IPS-18c (cell line): Measurements from ENCODE around the gene TCF4.

ENCODE experiments used
- H3K4me3 ChIP-seq: 2 replicates; pipeline ENCODE4 v1.7.0; 2013; ENCODE audit warnings: low read depth, mild to moderate bottlenecking, low read length, moderate library complexity; ENCODE audit not compliant: insufficient read depth
- H3K9me3 ChIP-seq: one replicate; pipeline ENCODE4 v1.6.1; 2013; ENCODE audit warnings: mild to moderate bottlenecking, low read length, moderate library complexity; ENCODE audit not compliant: control insufficient read depth, insufficient read depth

TCF4 gene

DNA sequence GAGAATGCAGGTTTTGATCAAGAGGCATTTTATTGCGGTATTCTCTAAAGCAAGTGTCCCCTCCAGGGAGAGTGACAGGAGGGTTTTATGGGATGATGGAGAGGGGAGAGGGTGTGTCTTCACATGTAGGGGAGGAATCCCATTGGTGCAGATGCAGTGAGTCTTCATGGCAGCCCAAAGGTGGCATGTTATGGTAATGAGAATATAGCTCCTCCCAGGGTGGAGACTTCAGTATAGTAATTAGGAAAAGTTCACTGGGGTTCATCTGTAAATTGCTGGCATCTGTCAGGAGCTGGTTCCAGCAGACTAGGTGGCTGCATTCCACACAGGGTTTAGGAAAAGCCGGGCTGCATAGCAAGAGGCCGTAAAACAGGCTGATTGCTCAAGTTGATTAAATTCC is 398.0 kb downstream of the TCF4 start:
- Histone ChIP-seq H3K4me3 (no peak overlapping the region), H3K9me3 (no peaks in the 10 kb centered on the region)

DNA sequence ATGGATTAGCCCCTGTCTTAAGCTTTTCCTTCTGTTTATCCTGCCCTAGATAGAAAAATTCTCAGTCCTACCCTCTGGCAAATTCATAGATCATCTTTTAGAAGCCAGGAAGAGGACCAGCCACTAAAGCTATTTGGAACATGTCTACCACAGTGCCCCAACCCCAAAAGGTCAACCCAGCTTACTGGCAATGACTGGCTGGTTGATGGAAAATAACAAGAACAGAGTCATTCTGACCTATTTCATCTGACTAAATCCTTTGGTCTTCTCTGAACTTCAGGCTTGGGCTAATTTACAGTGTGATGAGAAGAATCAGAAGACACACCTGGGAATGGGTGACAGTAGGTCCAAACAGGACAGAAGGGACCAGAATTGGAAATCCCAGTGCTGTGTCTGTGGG is 401.4 kb downstream of the TCF4 start:
- Histone ChIP-seq H3K4me3 (no peak overlapping the region), H3K9me3 (no peaks in the 10 kb centered on the region)

DNA sequence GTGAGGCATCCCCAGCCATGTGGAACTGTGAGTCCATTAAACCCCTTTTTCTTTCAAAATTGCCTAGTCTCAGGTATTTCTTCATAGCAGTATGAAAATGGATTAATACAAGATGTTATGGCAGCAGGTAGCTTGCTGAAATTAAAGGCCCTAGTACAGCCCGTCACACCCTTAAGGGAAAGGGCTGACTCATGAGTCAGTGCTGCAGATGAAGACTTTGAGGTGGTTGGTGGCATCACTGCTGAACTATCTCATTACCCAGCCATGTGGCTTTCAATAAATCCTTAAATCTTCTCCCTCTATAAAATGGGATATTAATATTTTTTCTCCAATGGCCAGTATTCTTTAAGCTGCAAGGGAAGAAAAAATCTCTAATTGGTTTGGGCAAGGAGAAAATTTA is 402.6 kb downstream of the TCF4 start:
- Histone ChIP-seq H3K4me3 (no peak overlapping the region), H3K9me3 (no peaks in the 10 kb centered on the region)

DNA sequence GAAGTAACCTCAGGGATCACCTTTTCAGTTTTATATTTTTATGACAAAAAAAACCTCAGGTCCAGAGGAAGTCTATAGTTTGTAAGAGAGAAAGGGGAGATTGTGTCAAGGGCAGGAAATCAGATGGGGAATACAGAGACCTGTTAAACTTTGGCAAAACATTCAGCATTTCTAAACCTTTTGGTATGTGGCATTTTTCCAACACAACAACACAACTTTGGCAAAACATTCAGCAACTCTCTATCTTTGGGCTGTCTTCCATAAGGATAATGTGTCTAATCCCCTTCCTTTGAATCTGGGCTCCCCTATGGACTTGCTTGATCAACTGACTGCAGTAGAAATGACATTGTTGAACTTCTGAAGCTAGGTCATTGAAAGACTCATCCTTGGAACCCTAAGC is 408.2 kb downstream of the TCF4 start:
- H3K4me3 ChIP-seq: no peak overlapping the region
- H3K9me3 ChIP-seq: no peaks in the 10 kb centered on the region

DNA sequence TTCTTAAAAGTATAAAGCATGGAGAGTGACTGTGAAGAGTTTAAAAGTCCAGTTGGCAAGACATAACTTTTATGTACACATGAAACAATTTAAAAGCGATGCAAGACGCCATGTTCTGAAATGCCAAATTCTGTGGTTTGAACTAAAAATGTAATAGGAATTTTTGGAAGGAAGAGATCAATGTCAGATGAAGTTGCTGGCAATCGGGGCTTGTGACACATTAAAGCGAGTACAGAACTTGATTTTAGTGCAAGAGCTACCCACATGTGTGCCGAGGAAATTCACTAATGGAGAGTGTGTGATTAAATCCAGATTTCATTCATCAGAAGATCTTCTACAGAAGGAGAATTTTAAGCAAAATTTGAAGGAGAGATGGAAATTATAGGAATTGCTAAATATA is 408.6 kb downstream of the TCF4 start:
- H3K4me3 ChIP-seq: no peak overlapping the region
- H3K9me3 ChIP-seq: no peaks in the 10 kb centered on the region

DNA sequence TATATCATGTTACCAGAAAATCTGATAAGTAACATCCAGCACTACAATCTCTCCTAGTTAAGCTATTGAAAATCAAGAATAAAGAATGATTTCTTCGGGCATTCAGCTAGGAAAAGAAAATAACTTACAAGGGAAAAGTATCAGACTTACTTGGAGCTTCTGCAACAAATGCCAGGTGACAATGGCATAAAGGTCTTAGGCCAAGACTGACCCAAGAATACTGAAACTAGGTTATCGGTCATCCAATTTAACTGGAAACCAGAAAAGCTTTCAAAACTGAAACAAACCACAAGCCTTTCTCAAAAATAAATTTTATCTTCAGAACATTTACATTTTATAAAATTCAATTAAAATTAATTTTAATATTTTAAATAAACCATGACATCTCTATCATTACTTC is 414.7 kb downstream of the TCF4 start:
- no peak overlapping the region for H3K4me3 ChIP-seq
- no peaks in the 10 kb centered on the region for H3K9me3 ChIP-seq
